ENCODE results near the gene PCDH9. TPM values are rescaled to one million over a fixed set of nuclear protein-coding genes. Genes with fewer than 3 reads are reported as not detected.

Gene PCDH9
- polyA plus RNA-seq, 3 donors, result 0.03 TPM; not detected in 1

GRCh38 chr13:66972659-66973058 is 257.5 kb downstream of the PCDH9 start:
- Histone ChIP-seq H3K4me3 (replicated peaks in 1 of 3; ENCODE audit: low read depth in 2 of 3, low read length in 3 of 3) (no peak overlapping the region), H3K4me2 (replicated peaks; ENCODE audit: extremely low read depth, low read length, poor library complexity, severe bottlenecking) (no peak overlapping the region), H3K4me1 (ENCODE audit: control insufficient read depth in 1 of 2, insufficient read depth in 2 of 2, low read length in 2 of 2) (no peaks in the 10 kb centered on the region), H3K27ac (ENCODE audit: low read depth in 1 of 2, low read length in 2 of 2) (no peak overlapping the region), H3K9me3 (replicated peaks in 1 of 2; ENCODE audit: control insufficient read depth in 1 of 2, insufficient read depth in 1 of 2, low read length in 2 of 2) (no peaks in the 10 kb centered on the region), H2AFZ (ENCODE audit: insufficient read depth, low read depth, low read length, poor library complexity, severe bottlenecking) (no peak overlapping the region), H4K20me1 (ENCODE audit: insufficient read depth, low read length) (no peaks in the 10 kb centered on the region), H3K36me3 (replicated peaks in 1 of 2; ENCODE audit: control insufficient read depth in 1 of 2, insufficient read depth in 2 of 2, low read length in 2 of 2) (no peaks in the 10 kb centered on the region), H3K9ac (ENCODE audit: insufficient read depth, low read length, poor library complexity, severe bottlenecking) (no peak overlapping the region), H3K79me2 (ENCODE audit: insufficient read depth, low read length) (no peaks in the 10 kb centered on the region), H3K27me3 (ENCODE audit: control insufficient read depth in 2 of 2, insufficient read depth in 2 of 2, low read length in 2 of 2) (no peaks in the 10 kb centered on the region)
- no peaks in the 10 kb centered on the region for H3K4me1 Mint-ChIP-seq
- DNase-seq, result no peak
- H3K36me3 Mint-ChIP-seq, result no peaks in the 10 kb centered on the region
- 100% methylated on average over 1 of the region's 3 CpGs for WGBS (ENCODE audit: insufficient coverage)
- H3K9me3 Mint-ChIP-seq, result peaks cover 0 to 1% (median 0%) of the 10 kb centered on the region in 7 donors
- no peak overlapping the region for H3K27ac Mint-ChIP-seq
- H3K4me3 Mint-ChIP-seq, result no peak overlapping the region
- no peaks in the 10 kb centered on the region for H3K27me3 Mint-ChIP-seq (ENCODE audit: low read depth in 3 of 3)
- intact Hi-C loops (cut with micrococcal nuclease), result no loop called here
- no peak for TF ChIP-seq CTCF (IDR thresholded peaks at IDR 0.05)

DNA sequence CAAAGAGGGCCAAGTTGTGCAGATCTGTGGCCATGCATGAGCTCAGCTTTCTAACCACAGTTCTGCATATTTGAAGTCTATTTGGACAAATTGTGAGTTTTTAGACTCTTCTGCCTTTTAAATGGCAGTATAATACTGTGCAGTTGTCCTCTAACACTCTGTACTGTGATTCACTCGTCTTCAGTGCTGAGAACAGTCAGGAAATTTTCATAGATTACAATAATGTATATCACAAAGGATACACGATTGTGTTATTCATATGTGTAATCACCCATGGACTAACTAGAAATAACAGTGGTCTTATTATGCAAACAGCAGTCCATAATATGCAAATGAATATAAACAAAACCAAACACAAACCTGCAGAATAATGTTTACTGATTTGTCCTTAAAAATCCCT is 259.1 kb downstream of the PCDH9 start:
- Histone ChIP-seq H3K4me3 (replicated peaks in 1 of 3; ENCODE audit: low read depth in 2 of 3, low read length in 3 of 3) (no peak overlapping the region), H3K27ac (ENCODE audit: low read depth in 1 of 2, low read length in 2 of 2) (no peak overlapping the region), H2AFZ (ENCODE audit: insufficient read depth, low read depth, low read length, poor library complexity, severe bottlenecking) (no peak overlapping the region), H3K4me2 (replicated peaks; ENCODE audit: extremely low read depth, low read length, poor library complexity, severe bottlenecking) (no peak overlapping the region), H4K20me1 (ENCODE audit: insufficient read depth, low read length) (no peaks in the 10 kb centered on the region), H3K27me3 (ENCODE audit: control insufficient read depth in 2 of 2, insufficient read depth in 2 of 2, low read length in 2 of 2) (no peaks in the 10 kb centered on the region), H3K9ac (ENCODE audit: insufficient read depth, low read length, poor library complexity, severe bottlenecking) (no peak overlapping the region), H3K36me3 (replicated peaks in 1 of 2; ENCODE audit: control insufficient read depth in 1 of 2, insufficient read depth in 2 of 2, low read length in 2 of 2) (no peaks in the 10 kb centered on the region), H3K9me3 (replicated peaks in 1 of 2; ENCODE audit: control insufficient read depth in 1 of 2, insufficient read depth in 1 of 2, low read length in 2 of 2) (no peaks in the 10 kb centered on the region), H3K4me1 (ENCODE audit: control insufficient read depth in 1 of 2, insufficient read depth in 2 of 2, low read length in 2 of 2) (no peaks in the 10 kb centered on the region), H3K79me2 (ENCODE audit: insufficient read depth, low read length) (no peaks in the 10 kb centered on the region)
- Mint-ChIP-seq H3K27me3 (ENCODE audit: low read depth in 3 of 3) (no peaks in the 10 kb centered on the region), H3K4me3 (no peak overlapping the region), H3K4me1 (no peaks in the 10 kb centered on the region), H3K27ac (no peak overlapping the region), H3K9me3 (peaks cover 0 to 1% (median 0%) of the 10 kb centered on the region in 7 donors), H3K36me3 (no peaks in the 10 kb centered on the region)
- DNase-seq, result no peak
- intact Hi-C loops (cut with micrococcal nuclease), result no loop called here
- WGBS (ENCODE audit: insufficient coverage), result no CpG with 5 or more reads among the region's 2 CpGs
- TF ChIP-seq CTCF (IDR thresholded peaks at IDR 0.05), result no peak
